BJ (cell line): ENCODE data around the gene ZNF292. TPM values are rescaled to one million over a fixed set of nuclear protein-coding genes. Genes with fewer than 3 reads are reported as not detected.

Experiments
- CTCF ChIA-PET: fragments of 350-600 bp; formaldehyde crosslinking; extraction: SDS; loops from one replicate; lab custom pipeline; 2021; ENCODE audit warnings: antibody characterized with exemption, inconsistent platforms; lab: Yijun Ruan, JAX
- POLR2A ChIA-PET: fragments of 300-600 bp; sonication (Branson Sonifier 250); formaldehyde crosslinking; extraction: SDS; loops from one replicate; lab custom pipeline; 2021; ENCODE audit warnings: antibody characterized with exemption; lab: Charles Lee
- DNase-seq: peaks from one replicate; pipeline ENCODE4 v3.0.0-alpha.2; 2011; ENCODE audit warnings: low read depth
- H3K27me3 ChIP-seq: 2 replicates; pipeline ENCODE4 v1.6.0; 2011; ENCODE audit warnings: low read length; ENCODE audit not compliant: control insufficient read depth, insufficient read depth
- H3K36me3 ChIP-seq: 2 replicates; pipeline ENCODE4 v1.5.1; 2011; ENCODE audit warnings: low read length; ENCODE audit not compliant: control insufficient read depth, insufficient read depth
- H3K4me3 ChIP-seq: 2 replicates; pipeline ENCODE4 v1.5.1; 2011; ENCODE audit warnings: low read depth, mild to moderate bottlenecking, control low read depth, low read length
- polyA plus RNA-seq: library from polyadenylated mRNA; depleted of rRNA; stranded (reverse); fragments of >200 nt; gene quantifications from 2 replicates; pipeline ENCODE4 v1.2.3, GENCODE V29; 2011
- TF ChIP-seq, protein P1 (sequence below): IDR thresholded peaks from 2 replicates; pipeline ENCODE4 v1.5.1; 2011; ENCODE audit warnings: low read depth, mild to moderate bottlenecking, control low read depth, inconsistent platforms, low read length, moderate library complexity; ENCODE audit not compliant: insufficient read depth

The ZNF292 gene
- polyA plus RNA-seq, 1 experiment = 4.1 TPM

- H3K4me3 ChIP-seq = no peak overlapping the region
- H3K27me3 ChIP-seq = no peaks in the 10 kb centered on the region
- ChIA-PET POLR2A (no interaction called here), CTCF (interaction anchor here (1.7 kb wide), 1 partner anchor 10 kb away, joined by 3 read pairs; no protein-coding TSS in a partner anchor)
- H3K36me3 ChIP-seq = no peaks in the 10 kb centered on the region
- DNase-seq = no peak
- TF ChIP-seq, protein P1, sequence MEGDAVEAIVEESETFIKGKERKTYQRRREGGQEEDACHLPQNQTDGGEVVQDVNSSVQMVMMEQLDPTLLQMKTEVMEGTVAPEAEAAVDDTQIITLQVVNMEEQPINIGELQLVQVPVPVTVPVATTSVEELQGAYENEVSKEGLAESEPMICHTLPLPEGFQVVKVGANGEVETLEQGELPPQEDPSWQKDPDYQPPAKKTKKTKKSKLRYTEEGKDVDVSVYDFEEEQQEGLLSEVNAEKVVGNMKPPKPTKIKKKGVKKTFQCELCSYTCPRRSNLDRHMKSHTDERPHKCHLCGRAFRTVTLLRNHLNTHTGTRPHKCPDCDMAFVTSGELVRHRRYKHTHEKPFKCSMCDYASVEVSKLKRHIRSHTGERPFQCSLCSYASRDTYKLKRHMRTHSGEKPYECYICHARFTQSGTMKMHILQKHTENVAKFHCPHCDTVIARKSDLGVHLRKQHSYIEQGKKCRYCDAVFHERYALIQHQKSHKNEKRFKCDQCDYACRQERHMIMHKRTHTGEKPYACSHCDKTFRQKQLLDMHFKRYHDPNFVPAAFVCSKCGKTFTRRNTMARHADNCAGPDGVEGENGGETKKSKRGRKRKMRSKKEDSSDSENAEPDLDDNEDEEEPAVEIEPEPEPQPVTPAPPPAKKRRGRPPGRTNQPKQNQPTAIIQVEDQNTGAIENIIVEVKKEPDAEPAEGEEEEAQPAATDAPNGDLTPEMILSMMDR = no peak
Measured at GRCh38 chr6:87277123-87277522, 121.8 kb downstream of the ZNF292 start.

DNA sequence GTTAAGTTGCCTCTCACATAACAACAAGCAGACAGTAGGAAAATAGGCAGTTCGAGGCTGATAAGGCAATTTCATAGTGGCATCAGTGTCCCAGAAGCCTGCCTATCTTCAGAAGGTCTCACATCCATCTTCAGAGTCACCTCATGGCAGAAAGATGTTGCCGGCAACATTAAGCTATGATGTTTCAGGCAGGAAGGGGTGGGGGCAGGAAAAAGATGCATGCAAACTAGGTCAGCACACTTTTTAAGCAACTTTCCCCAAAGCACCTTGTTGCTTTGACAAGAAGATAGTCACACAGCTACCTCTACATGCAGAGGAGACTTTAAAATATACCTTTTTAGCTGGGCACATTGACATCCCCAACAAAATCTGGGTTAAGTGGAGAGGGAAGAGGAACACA lies 123.8 kb downstream of the ZNF292 start:
- DNase-seq = no peak
- ChIA-PET CTCF (interaction anchor here (0.6 kb wide), 1 partner anchor 182 kb away, joined by 3 read pairs; no protein-coding TSS in a partner anchor), POLR2A (no interaction called here)
- H3K36me3 ChIP-seq = no peaks in the 10 kb centered on the region
- H3K27me3 ChIP-seq = no peaks in the 10 kb centered on the region
- TF ChIP-seq, protein P1 = no peak
- no peak overlapping the region for H3K4me3 ChIP-seq

DNA sequence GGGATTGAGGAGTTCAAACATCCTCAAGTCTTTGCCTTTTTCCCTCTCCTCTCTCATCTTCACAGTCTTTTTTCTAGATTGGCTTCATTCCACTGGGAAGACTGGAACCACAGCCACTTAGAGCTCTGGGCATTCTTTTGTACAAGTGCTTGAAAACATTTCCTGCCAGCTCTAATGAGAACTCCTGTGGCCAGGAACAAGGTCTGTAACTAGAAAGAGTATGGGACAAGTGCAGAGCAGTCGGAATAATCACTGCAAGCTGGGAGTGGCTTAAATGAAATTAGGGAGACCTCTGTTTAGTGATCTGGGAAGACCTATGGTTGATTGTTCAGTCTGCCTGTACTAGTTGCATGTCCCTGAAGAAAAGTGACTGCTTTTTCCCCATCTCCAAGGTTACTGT lies 126.1 kb downstream of the ZNF292 start:
- POLR2A ChIA-PET = no interaction called here
- CTCF ChIA-PET = no interaction called here
- Histone ChIP-seq H3K36me3 (no peaks in the 10 kb centered on the region), H3K27me3 (no peaks in the 10 kb centered on the region), H3K4me3 (no peak overlapping the region)
- no peak for DNase-seq
- TF ChIP-seq, protein P1 = no peak

DNA sequence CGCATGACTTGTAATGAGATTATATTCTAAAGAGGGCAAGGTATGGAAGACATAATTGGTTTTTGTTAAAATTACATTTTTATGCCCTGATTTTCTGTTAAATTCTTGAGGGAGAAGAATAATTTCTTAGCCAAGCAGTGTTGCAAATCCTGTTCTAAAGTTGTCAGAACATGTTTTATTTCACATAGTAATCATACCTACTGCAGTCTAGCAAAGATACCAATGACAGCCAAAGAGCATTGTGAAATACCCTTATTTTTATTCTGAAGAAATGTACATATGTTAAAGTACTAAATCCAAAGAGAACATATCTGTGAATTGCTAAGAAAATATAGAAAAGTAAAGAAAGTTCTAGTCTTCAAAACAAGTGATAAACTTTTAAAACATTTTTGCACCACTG lies 127.4 kb downstream of the ZNF292 start:
- no peak for DNase-seq
- POLR2A ChIA-PET = no interaction called here
- TF ChIP-seq, protein P1 = no peak
- CTCF ChIA-PET = no interaction called here
- Histone ChIP-seq H3K4me3 (no peak overlapping the region), H3K36me3 (no peaks in the 10 kb centered on the region), H3K27me3 (no peaks in the 10 kb centered on the region)

GRCh38 chr6:87283461-87283860 lies 128.1 kb downstream of the ZNF292 start:
- H3K4me3 ChIP-seq = no peak overlapping the region
- CTCF ChIA-PET = no interaction called here

More at GRCh38 chr6:87283461-87283860, 128.1 kb downstream of the ZNF292 start:
- DNase-seq = no peak
- no peaks in the 10 kb centered on the region for H3K27me3 ChIP-seq
- TF ChIP-seq, protein P1 = no peak
- no peaks in the 10 kb centered on the region for H3K36me3 ChIP-seq
- POLR2A ChIA-PET = interaction anchor here (0.6 kb wide), 1 partner anchor 204 kb away, joined by 10 read pairs; no protein-coding TSS in a partner anchor
